GM19351 (cell line): ENCODE measurements around the gene CDH22.

Experiments used
- ATAC-seq: cut with Tn5 transposase; IDR thresholded peaks from one replicate; pipeline ENCODE4 v1.9.1; 2021; ENCODE audit warnings: mild to moderate bottlenecking, moderate library complexity; ENCODE audit not compliant: unreplicated experiment

CDH22 gene

DNA sequence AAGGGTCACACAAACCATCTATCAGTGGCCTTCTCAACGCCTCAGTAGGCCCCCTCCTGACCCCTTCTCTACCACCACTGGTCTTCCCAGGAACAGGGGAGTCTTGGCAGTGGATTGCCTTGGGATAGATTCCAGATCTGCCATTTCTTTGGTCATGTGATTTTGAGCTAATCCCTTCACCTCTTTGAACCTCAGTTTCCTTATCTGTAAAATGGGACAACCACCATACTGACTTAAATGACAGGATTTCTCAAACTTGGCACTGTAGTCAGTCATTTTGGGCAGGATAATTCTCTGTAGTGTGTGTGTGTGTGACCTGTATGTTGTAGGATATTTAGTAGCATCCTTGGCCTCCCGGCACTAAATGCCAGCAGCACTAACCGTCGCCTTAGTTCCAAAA is 89.1 kb downstream of the CDH22 start:
- ATAC-seq, result no peak

DNA sequence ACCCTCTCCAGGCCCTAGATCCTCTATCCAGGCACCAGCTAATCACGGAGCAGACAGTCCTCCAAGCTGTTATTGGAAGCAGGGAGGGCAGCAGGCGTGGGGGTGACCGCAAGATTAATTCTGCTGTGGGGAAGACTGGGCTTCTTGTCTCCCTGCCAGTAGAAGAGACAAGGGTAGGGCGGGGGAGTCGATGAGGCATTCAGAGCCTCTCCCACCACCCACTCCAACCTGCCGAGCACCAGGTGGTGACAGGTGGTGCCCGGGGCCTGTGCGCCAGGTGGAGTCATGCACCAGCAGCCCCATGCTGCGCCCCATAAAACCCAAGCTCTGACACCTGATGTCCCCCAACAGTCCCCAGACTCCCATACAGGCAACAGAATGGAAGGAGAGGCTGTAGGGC is 89.6 kb downstream of the CDH22 start:
- ATAC-seq, result no peak

- ATAC-seq, result no peak
Measured at GRCh38 chr20:46217583-46217982, 90.7 kb downstream of the CDH22 start.

- no peak for ATAC-seq
Measured at GRCh38 chr20:46216770-46217464, 91.4 kb downstream of the CDH22 start.

GRCh38 chr20:46215913-46216707 is 92.2 kb downstream of the CDH22 start:
- ATAC-seq, result no peak

- ATAC-seq, result no peak
Measured at GRCh38 chr20:46214824-46215488, 93.3 kb downstream of the CDH22 start.

- ATAC-seq, result no peak
Measured at GRCh38 chr20:46213946-46214823, 94.1 kb downstream of the CDH22 start.

- ATAC-seq, result no peak
Measured at GRCh38 chr20:46212876-46213275, 95.4 kb downstream of the CDH22 start.

DNA sequence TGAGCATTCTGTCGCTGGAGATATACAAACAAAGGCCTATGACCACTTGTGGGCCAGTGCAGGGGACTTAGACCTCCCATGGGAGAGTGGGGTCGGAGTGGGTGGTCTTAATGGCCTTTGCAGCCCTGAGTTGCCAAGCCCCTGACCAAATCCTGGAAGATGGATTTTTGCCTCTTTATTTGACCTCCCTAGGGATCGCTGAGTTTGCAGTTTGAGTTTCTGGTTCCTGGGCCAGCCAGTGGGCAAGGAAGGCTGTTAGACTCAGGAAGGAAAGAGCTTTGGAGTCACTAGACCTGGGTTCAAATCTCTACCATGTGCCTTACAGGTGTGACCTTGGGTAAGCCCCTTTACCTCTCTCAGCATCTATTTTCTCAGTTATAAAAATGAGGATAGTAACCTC is 96.0 kb downstream of the CDH22 start:
- ATAC-seq, result no peak

- ATAC-seq, result no peak
Measured at GRCh38 chr20:46211331-46211722, 97.0 kb downstream of the CDH22 start.

- ATAC-seq, result no peak
Measured at GRCh38 chr20:46210672-46211330, 97.5 kb downstream of the CDH22 start.

- ATAC-seq, result no peak
Measured at GRCh38 chr20:46209930-46210671, 98.2 kb downstream of the CDH22 start.

DNA sequence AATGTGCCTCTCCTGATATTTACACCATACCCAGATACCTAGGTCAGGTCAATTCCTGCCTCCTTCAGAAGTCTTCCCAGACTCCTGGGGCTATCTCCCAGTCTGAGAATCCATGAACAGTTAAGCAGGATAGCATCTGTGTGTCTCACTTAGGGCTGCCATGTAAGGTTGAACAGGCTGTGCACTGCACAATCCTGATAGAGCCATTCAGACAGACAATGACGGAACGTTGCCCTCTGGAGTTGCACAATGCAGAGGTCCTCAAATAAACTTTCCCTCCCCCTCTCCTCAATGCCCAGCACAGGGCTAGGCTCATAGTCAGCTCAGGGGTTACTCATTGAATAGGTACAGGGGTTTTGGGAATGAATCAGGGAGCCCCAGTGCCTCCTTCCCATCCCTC is 100.5 kb downstream of the CDH22 start:
- no peak for ATAC-seq

DNA sequence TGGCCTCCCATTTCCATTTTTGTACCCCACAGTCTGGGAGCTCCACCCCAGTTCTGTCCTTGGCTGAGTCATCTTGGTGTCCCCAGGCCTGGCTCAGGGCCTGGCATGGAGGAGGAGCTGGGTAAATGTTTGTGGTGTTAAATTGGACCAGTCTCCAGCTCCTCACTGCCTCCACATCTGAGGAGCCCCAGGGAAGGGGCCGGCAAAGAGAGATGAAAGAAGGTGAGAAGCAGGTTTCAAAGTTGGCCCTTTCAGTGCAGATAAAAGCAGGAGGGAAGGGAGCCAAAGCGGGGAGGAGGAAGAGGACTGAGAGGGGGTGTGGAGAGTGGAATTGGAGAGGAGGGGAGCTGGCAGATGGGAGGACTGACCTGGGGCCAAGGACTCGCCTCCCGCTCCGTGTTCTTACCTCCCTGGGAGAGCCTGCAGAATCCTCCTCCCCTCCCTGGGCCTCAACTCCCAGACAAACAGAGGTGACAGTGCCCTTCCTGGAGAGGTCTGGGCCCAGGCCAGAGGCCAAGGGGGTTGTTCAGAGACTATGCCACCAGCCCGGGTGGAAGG is 101.2 kb downstream of the CDH22 start:
- no peak for ATAC-seq

DNA sequence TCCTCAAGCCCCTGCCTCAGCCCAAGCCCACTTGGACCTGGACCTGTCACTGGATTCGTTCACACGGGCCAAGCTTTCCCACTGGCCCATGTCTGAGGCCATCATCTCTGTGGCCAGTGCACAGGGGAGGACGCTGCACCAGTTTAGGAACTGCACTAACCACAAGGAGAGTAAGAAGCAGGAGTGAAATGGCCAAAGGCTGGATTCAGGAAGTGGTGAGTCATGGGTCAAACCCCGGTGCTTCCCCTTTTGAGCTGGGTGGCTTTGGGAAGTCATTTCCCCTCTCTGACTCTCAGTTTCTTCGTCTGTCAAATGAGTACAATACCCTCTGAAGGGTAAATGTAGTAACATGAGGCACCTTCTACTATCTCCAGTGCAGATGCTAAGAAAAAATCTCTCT is 102.3 kb downstream of the CDH22 start:
- no peak for ATAC-seq

DNA sequence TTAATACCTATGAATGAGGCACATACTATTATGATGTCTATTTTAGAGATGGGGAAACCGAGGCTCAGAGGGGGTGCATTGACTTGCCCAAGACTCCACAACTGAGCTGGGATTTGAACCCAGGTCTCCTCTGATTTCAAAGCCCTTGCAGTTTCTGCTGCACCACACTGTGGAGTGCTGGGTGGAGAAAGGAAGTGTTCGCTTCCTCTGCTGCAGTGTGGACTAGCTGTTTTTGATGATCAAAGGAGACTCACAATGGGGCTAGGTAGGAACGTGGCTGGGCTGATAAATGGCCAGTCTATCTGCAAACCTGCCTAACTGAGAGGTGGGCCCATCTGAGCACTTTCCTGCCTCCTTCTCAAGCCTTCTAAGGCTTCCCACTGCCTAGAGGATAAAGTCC is 102.9 kb downstream of the CDH22 start:
- ATAC-seq, result no peak

GRCh38 chr20:46204594-46205186 is 103.6 kb downstream of the CDH22 start:
- no peak for ATAC-seq

DNA sequence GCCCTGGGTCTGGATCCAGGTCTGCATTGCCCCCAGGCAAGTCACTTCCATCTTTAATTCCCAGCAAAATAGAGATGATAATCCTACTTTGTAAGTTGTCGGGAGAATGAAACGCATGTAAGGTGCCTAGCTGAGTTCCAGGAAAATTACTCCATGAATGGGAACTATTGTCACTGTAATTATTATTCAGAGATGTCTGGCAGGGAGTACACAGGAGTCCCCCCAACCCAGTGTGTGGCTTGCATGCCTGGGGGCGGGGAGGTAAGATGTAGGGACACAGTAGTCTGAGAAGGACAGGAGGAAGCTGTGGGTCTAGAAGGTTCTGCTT is 104.8 kb downstream of the CDH22 start:
- ATAC-seq, result no peak
